IPS DF 6.9 (cell line): Measurements from ENCODE around the gene PCNX1.

Experiments used
- DNase-seq: peaks from one replicate; pipeline ENCODE4 v3.0.0-alpha.2; 2013; ENCODE audit warnings: low read depth, low spot score
- H3K27ac ChIP-seq: one replicate; pipeline ENCODE4 v1.5.1; 2013; ENCODE audit warnings: low read length, control low read depth
- H3K27me3 ChIP-seq: 2 replicates; pipeline ENCODE4 v1.6.1; 2013; ENCODE audit warnings: mild to moderate bottlenecking, low read length; ENCODE audit not compliant: control insufficient read depth, insufficient read depth
- H3K36me3 ChIP-seq: 2 replicates; pipeline ENCODE4 v1.6.1; 2013; ENCODE audit warnings: low read length; ENCODE audit not compliant: control insufficient read depth, insufficient read depth
- H3K4me1 ChIP-seq: 2 replicates; pipeline ENCODE4 v1.6.1; 2013; ENCODE audit warnings: low read length; ENCODE audit not compliant: control insufficient read depth, insufficient read depth
- H3K4me3 ChIP-seq: 2 replicates; pipeline ENCODE4 v1.5.1; 2013; ENCODE audit warnings: mild to moderate bottlenecking, low read length
- H3K9me3 ChIP-seq: 2 replicates; pipeline ENCODE4 v1.6.1; 2013; ENCODE audit warnings: low read length, inconsistent platforms; ENCODE audit not compliant: control insufficient read depth, insufficient read depth
- WGBS: extraction: QIAGEN DNeasy Blood & Tissue Kit; methylation state at CpG from one replicate; pipeline ENCODE4 v1.1.7; 2013; ENCODE audit warnings: mixed read lengths, missing lambda C conversion rate; ENCODE audit not compliant: insufficient read length, insufficient coverage; 5-methylcytosine and 5-hydroxymethylcytosine counted together

The PCNX1 gene

GRCh38 chr14:71070169-71070568 is 162.9 kb downstream of the PCNX1 start:
- no peak overlapping the region for H3K27ac ChIP-seq
- no peaks in the 10 kb centered on the region for H3K4me1 ChIP-seq
- WGBS: no CpG with 5 or more reads among the region's 1 CpG
- H3K27me3 ChIP-seq: no peaks in the 10 kb centered on the region
- no peaks in the 10 kb centered on the region for H3K9me3 ChIP-seq
- H3K4me3 ChIP-seq: no peak overlapping the region
- DNase-seq: no peak
- H3K36me3 ChIP-seq: peaks cover 3% of the 10 kb centered on the region; the same call in 1 of the 2 replicates

DNA sequence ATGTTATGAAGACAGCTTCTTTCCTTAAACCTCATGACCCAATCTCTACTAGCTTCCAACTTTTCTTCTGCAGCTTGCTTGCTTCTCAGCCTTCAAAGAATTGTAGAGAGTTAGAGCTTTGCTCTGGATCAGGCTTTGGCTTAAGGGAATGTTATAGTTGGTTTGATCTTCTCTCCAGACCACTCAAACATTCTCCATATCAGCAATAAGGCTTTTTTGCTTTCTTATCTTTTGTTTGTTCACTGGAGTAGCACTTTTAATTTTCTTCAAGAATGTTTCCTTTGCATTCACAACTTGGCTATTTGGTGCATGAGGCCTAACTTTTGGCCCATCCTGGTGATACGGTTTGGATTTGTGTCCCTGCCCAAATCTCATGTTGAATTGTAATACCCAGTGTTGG is 163.8 kb downstream of the PCNX1 start:
- Histone ChIP-seq H3K27me3 (no peaks in the 10 kb centered on the region), H3K36me3 (peaks cover 3% of the 10 kb centered on the region; the same call in 1 of the 2 replicates), H3K9me3 (no peaks in the 10 kb centered on the region), H3K4me3 (no peak overlapping the region), H3K27ac (no peak overlapping the region), H3K4me1 (no peaks in the 10 kb centered on the region)
- no peak for DNase-seq
- no CpG with 5 or more reads among the region's 1 CpG for WGBS

GRCh38 chr14:71076462-71077092 is 169.3 kb downstream of the PCNX1 start:
- Histone ChIP-seq H3K36me3 (peaks cover 9% of the 10 kb centered on the region; the same call in 1 of the 2 replicates), H3K27ac (no peak overlapping the region), H3K4me3 (no peak overlapping the region), H3K9me3 (no peaks in the 10 kb centered on the region), H3K4me1 (no peaks in the 10 kb centered on the region), H3K27me3 (no peaks in the 10 kb centered on the region)
- no CpG with 5 or more reads among the region's 1 CpG for WGBS
- no peak for DNase-seq

- Histone ChIP-seq H3K27ac (no peak overlapping the region), H3K36me3 (peaks cover 9% of the 10 kb centered on the region; the same call in 1 of the 2 replicates)
These were observed 171.2 kb downstream of the PCNX1 start for GRCh38 chr14:71078500-71078899.

GRCh38 chr14:71086567-71086966 is 179.3 kb downstream of the PCNX1 start:
- Histone ChIP-seq H3K9me3 (no peaks in the 10 kb centered on the region), H3K4me3 (no peak overlapping the region), H3K36me3 (no peaks in the 10 kb centered on the region), H3K27ac (no peak overlapping the region), H3K27me3 (no peaks in the 10 kb centered on the region), H3K4me1 (no peaks in the 10 kb centered on the region)
- no peak for DNase-seq
- WGBS: no CpG with 5 or more reads among the region's 7 CpGs

More at GRCh38 chr14:71078500-71078899, 171.2 kb downstream of the PCNX1 start:
- Histone ChIP-seq H3K4me1 (no peaks in the 10 kb centered on the region), H3K9me3 (no peaks in the 10 kb centered on the region), H3K27me3 (no peaks in the 10 kb centered on the region), H3K4me3 (no peak overlapping the region)
- DNase-seq: no peak
- no CpG with 5 or more reads among the region's 2 CpGs for WGBS

DNA sequence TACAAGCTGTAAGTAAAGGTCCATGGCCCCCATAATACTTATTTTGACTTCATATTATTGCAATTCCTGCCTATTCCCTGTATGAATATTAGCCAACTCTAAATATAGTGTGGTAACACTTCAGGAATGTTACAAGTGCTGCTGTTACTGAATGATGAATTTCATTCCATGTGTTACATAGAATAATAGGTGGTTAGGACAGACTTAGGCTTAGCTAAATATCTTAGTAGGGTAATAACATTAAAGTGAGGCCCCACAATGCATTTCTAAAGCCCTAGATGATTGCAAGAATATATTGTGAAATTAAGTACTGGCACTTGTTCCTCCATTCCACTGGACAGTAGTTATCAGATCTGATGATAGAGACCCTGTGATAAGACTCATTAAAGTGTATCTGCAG is 182.7 kb downstream of the PCNX1 start:
- no peaks in the 10 kb centered on the region for H3K4me1 ChIP-seq
- H3K36me3 ChIP-seq: no peaks in the 10 kb centered on the region
- no peak overlapping the region for H3K27ac ChIP-seq
- no peak for DNase-seq
- no peak overlapping the region for H3K4me3 ChIP-seq
- no peaks in the 10 kb centered on the region for H3K27me3 ChIP-seq
- H3K9me3 ChIP-seq: no peaks in the 10 kb centered on the region

- no CpG with 5 or more reads among the region's 5 CpGs for WGBS
- Histone ChIP-seq H3K36me3 (no peaks in the 10 kb centered on the region), H3K27me3 (no peaks in the 10 kb centered on the region), H3K4me3 (no peak overlapping the region), H3K27ac (no peak overlapping the region), H3K4me1 (no peaks in the 10 kb centered on the region), H3K9me3 (no peaks in the 10 kb centered on the region)
- no peak for DNase-seq
These were observed 187.5 kb downstream of the PCNX1 start for GRCh38 chr14:71094722-71095121.

DNA sequence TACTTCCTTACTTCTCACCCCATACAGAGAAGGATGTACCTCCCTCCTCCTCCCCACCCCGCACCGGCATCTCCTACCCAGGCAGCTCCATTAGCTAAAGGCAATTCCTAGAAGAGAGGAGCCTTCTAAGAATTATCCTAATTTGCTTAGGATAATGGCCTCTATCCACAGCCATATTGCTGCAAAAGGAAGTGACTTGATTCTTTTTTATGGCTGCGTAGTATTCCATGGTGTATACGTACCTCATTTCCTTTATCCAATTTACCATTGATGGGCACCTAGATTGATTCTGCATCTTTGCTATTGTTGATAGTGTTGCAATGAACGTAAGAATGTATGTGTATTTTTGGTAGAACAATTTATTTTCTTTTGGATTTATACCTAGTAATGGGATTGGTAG is 189.7 kb downstream of the PCNX1 start:
- H3K27ac ChIP-seq: no peak overlapping the region
- H3K4me3 ChIP-seq: no peak overlapping the region
- DNase-seq: no peak
- no peaks in the 10 kb centered on the region for H3K36me3 ChIP-seq
- 100% methylated on average over 1 of the region's 5 CpGs for WGBS
- H3K9me3 ChIP-seq: no peaks in the 10 kb centered on the region
- no peaks in the 10 kb centered on the region for H3K27me3 ChIP-seq
- H3K4me1 ChIP-seq: no peaks in the 10 kb centered on the region

DNA sequence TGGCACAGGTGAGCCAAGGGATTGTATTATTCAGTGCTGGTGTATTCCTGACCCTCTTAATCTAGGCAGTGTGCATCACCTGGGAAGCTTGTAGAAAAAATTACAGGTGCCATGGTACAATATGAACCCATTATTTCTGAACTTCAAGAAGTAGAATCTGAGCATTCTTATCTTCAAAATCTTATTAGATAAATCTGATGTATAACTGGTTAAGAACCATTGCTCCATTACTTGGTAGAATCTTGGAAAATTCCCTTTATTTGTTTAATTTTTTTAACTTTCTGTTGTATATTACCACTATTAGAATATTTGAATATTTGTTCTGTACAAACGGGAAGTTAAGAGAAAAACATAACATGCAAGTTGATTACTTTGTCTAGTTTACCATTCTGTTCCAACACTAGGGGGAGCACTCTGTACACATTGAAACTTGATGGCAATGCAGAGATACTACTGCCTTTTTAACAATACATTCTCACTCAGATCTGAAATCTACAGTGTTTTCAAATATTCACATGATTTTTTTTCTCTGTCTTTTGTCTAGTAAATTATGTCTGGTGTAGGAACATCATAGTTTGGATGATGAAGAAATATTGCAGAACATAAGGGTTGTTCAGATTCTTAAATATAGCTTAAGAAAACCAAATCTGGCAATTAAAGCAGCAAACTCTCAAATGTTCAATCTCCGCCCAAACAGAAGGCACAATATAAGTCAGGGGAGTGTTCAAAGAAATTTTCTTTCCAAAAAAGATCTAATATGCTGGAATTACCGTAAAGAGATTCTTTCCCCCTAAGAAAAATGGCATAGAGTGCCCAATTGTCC is 196.6 kb downstream of the PCNX1 start:
- H3K27ac ChIP-seq: no peak overlapping the region
- no peak overlapping the region for H3K4me3 ChIP-seq
- WGBS: no CpG with 5 or more reads among the region's 3 CpGs
- DNase-seq: no peak
- H3K36me3 ChIP-seq: peaks cover 10% of the 10 kb centered on the region
- H3K4me1 ChIP-seq: no peaks in the 10 kb centered on the region
- no peaks in the 10 kb centered on the region for H3K9me3 ChIP-seq
- H3K27me3 ChIP-seq: no peaks in the 10 kb centered on the region

- WGBS: no CpG with 5 or more reads among the region's 2 CpGs
- Histone ChIP-seq H3K27ac (no peak overlapping the region), H3K27me3 (no peaks in the 10 kb centered on the region), H3K4me3 (no peak overlapping the region), H3K9me3 (no peaks in the 10 kb centered on the region), H3K36me3 (peaks cover 10% of the 10 kb centered on the region), H3K4me1 (no peaks in the 10 kb centered on the region)
- no peak for DNase-seq
These were observed 197.9 kb downstream of the PCNX1 start for GRCh38 chr14:71105177-71105576.
